NCI-H1694 treated with DMSO at 0.1 percent for 48 hours (cell line): ENCODE results near the gene RPS6KB2.
"Not testable (repeated sequence)": the region's sequence is repeated elsewhere in the genome, so short reads cannot be mapped to it uniquely, and the experiment has no call there.

ENCODE experiments used
- DNase-seq: peaks from one replicate; lab custom pipeline; 2025; lab: John Stamatoyannopoulos, UW

Gene RPS6KB2

GRCh38 chr11:67442504-67443404 is 14.5 kb downstream of the RPS6KB2 start:
- no peak for DNase-seq

GRCh38 chr11:67445515-67445914 is 17.2 kb downstream of the RPS6KB2 start:
- DNase-seq: no peak

- DNase-seq: no peak
Observed at GRCh38 chr11:67448220-67448609, 19.9 kb downstream of the RPS6KB2 start.

GRCh38 chr11:67449116-67449844 is 21.0 kb downstream of the RPS6KB2 start:
- no peak for DNase-seq

- no peak for DNase-seq
Observed at GRCh38 chr11:67450796-67451657, 22.7 kb downstream of the RPS6KB2 start.

- DNase-seq: no peak
Observed at GRCh38 chr11:67451658-67451976, 23.3 kb downstream of the RPS6KB2 start.

GRCh38 chr11:67452141-67452952 is 24.1 kb downstream of the RPS6KB2 start, which contains the start of gene GPR152:
TSS of gene GPR152 (minus strand) at chr11:67452729. CDS start at chr11:67452724, 5 bp downstream.
- DNase-seq: no peak

GRCh38 chr11:67453816-67454732 is 25.8 kb downstream of the RPS6KB2 start:
- no peak for DNase-seq

GRCh38 chr11:67455054-67455453 is 26.8 kb downstream of the RPS6KB2 start, which contains the start of gene CABP4:
TSS of gene CABP4 (plus strand) at chr11:67455354. CDS start at chr11:67455424, 70 bp downstream.
- DNase-seq: no peak

GRCh38 chr11:67456068-67456705 is 27.9 kb downstream of the RPS6KB2 start:
- DNase-seq: no peak

- no peak for DNase-seq
Observed at GRCh38 chr11:67457453-67457852, 29.2 kb downstream of the RPS6KB2 start.

- DNase-seq: no peak
Observed at GRCh38 chr11:67458266-67458665, 30.0 kb downstream of the RPS6KB2 start.

GRCh38 chr11:67463186-67463585 is 34.9 kb downstream of the RPS6KB2 start:
- DNase-seq: no peak

- DNase-seq: no peak
Observed at GRCh38 chr11:67463680-67464410, 35.6 kb downstream of the RPS6KB2 start.

- no peak for DNase-seq
Observed at GRCh38 chr11:67464411-67465188, 36.3 kb downstream of the RPS6KB2 start.

- no peak for DNase-seq
Observed at GRCh38 chr11:67465189-67465510, 36.9 kb downstream of the RPS6KB2 start.

GRCh38 chr11:67465530-67465929 is 37.2 kb downstream of the RPS6KB2 start:
- not testable (repeated sequence) for DNase-seq

- no peak for DNase-seq
Observed at GRCh38 chr11:67466367-67466766, 38.1 kb downstream of the RPS6KB2 start.
